Measurements from ENCODE around the gene HIF1AN.

Gene HIF1AN

DNA sequence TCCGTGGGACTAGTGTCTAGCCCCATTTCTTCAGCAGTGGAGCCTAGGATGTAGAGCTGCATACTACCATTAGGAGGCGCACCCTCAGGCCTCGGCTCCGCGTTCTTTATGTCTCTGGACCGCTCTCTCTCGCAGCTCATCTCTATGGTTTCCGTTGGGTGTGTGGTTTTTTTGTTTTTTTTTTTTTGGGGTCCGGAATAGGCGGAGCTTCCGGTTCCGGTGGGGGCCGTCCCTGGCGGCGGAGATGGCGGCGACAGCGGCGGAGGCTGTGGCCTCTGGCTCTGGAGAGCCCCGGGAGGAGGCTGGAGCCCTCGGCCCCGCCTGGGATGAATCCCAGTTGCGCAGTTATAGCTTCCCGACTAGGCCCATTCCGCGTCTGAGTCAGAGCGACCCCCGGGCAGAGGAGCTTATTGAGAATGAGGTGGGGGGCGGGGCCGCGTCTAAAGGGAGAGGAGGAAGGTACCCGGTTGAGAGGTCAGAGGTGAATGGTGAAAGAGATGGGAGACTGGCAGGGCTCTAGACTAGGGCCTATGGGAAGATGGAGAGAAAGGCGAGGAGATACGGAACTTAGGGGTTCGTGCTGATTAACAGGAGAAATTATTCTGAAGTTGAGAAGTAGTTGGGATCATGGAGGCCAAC is at the start of gene HIF1AN:
Gene HIF1AN (plus strand): TSS at position 229 of the 639 bp plus-strand sequence. CDS start 16 bp downstream, at position 245.
- DNase-seq, result peak; percentile 75 to 91

DNA sequence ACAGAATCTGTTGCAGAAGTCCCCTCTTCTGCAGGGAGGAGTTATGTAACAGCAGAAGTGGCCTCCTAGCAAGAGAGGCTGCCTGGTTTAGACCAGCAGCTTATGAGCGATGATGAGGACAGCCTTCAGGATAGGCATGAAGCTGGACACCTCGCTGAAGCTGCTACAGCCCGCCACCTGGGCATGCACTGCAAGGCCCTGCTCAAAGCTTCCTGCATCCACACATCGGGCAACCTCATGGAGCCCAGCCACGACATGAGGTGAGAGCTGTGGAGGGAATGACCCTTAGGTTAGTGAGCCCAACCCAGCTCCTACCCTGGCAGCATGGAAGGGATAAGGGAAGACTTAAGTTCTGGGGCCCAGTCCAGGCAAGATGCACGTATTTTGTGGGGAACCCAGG is 48.2 kb upstream of the HIF1AN start:
- DNase-seq, result no peak

DNA sequence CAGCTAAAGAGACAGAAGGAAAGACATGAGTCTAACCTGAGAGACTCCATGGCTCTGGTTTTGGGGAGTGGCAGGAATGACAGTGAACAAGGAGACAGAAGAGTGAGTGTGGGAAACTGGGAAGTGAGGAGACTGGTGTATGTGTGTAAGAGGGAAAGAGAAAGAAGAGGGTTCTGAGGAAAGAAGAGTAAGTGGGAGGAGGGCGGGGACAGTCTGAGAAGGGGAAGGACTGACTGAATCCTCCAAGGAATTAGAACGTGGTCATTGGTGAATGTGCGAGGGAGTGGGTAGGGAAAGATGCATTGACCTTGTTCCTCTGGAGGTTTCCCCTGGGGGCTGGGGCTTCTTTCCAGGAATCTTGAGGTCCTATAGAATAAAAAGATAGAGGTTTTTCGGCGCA is 46.3 kb upstream of the HIF1AN start:
- no peak for DNase-seq

GRCh38 chr10:100490531-100490930 is 45.2 kb upstream of the HIF1AN start:
- DNase-seq, result no peak

GRCh38 chr10:100496567-100496966 is 39.2 kb upstream of the HIF1AN start:
- no peak for DNase-seq

GRCh38 chr10:100498059-100498458 is 37.7 kb upstream of the HIF1AN start:
- DNase-seq, result no peak

DNA sequence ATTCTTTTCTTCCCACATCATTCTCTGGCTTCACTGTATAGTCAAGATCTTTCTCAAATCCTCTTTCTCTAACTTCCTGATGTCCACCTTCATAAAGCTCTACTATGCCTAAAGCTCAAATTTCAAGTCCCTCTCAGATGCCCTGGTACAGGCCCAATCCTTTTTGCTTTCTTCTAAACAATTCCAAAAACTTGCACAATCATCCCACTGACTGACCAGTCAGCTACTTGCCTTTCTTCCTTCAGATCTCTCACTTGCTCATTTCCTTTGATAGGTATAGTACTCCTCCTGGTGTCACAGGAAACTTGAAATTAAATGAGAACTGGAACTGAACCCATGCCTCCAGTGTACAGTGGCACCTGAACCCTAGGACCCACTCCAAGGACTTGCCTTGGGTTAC is 34.3 kb upstream of the HIF1AN start:
- DNase-seq, result no peak

DNA sequence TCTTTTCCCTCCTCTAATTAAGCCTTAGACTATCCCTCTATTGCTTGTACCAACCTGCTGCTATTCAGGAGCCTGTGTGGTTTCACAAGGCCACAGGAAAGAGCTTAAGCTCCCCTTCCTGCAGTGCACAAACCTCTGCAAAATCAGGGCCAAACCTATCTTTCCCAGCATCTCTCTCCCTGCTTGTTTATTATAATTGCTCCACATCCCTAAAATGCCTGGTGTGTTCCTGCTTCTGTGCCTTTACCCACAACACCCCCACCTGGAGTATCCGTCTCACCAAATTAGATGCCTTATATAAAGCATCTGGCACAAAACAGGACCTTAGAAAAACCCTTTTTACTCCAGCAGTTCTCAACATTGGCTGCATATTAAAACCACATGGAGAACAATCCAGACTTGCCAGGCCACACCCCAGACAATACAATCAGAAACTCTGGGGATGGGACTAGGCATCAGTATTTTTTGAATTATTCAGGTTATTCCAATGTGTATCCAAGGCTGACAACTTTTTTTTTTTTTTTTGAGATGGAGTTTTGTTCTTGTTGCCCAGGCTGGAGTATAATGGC is 32.7 kb upstream of the HIF1AN start:
- DNase-seq, result no peak

DNA sequence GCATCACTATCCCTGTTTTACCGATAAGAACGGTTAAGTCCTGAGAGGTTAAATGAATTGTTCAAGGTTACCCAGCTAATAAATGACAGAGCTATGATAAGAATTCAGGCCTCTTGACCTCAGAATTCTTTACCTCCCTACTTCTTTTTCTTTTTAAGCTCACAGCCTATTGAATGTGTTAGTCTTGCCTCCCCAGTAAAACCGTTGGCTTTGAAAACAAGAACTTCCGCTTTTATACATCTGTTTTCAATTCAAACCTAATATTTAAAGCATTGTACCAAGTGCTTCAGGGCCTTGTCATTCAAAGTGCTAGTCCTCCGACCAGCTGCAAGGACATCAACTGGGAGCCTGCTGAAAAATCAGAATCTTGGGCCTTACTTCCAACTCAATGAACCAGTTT is 31.6 kb upstream of the HIF1AN start:
- DNase-seq, result no peak

- DNase-seq, result no peak
Measured at GRCh38 chr10:100505164-100505563, 30.6 kb upstream of the HIF1AN start.

DNA sequence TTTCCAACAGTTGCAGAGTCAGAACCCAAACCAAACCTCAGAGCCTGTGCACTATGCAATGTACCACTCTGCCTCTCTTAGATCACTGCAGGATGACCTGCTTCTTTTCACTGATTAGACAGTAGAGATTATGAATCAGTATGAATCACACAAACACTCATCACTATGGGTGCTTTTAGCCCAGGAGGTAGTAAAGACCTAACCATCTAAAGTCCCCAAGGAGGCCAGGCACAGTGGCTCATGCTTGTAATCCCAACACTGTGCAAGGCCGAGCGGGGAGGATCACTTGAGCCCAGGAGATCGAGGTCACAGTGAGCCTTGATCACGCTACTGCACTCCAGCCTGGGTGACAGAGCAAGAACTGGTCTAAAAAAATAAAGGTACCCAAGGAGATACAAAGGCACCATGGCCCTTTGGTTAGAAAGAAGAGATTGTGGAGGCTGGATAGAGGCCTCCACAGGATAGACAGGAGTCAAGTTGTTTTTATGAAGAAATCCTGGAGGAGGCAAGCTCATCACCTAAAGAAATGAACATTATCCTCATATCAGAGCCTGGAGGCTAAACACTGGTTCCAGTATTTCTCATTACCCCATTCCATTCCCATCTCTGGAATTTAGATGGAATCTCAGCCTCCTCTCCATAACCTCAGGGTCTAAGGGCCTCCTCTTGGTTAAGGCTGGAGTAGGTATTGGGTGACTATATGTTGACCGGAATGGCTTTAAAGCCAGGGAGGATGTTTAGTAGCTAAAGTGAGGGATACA is 29.0 kb upstream of the HIF1AN start:
- no peak for DNase-seq

DNA sequence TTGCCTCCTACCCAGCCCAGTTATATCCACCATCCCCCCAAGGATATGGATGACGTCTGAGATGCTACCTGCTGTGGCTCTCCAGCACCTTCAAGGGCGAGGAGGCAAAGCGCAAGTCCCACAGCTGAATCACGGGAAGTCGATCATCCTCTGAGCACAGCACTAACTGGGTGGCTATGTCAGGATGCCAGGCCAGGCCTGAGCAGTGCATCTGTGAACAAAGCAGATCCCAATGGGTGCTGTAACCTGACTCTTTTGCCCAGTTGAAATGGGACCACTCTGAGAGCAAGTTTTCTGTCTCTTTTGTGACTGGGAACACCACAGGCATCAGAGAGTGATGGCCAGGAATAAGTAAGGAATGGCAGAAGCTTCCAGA is 28.4 kb upstream of the HIF1AN start:
- DNase-seq, result no peak

- no peak for DNase-seq
Measured at GRCh38 chr10:100508266-100508665, 27.5 kb upstream of the HIF1AN start.

- peak in 1 of 2 experiments; percentile 40 for DNase-seq
Measured at GRCh38 chr10:100508691-100509150, 27.0 kb upstream of the HIF1AN start.

- DNase-seq, result no peak
Measured at GRCh38 chr10:100509241-100509840, 26.4 kb upstream of the HIF1AN start.

- DNase-seq, result no peak
Measured at GRCh38 chr10:100510533-100511308, 25.0 kb upstream of the HIF1AN start.

DNA sequence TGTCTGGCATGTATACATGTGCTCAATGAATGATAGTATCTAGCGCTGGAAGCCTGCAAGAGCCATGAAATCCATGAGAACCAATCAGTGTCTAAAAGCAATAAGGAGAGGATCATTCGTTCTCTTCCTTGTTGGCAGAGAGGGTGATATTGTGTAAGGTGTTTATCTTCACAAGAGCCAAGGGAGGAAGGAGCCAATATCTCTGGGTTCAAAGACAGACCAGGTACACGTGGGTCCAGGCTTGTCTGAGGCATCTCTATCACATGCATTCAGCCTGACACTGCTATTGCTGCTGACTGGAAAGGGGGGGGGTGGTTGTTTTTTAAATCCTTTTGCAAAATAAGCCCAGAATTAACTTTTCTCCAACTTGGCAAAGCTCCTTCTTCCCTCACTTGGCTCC is 20.1 kb upstream of the HIF1AN start:
- DNase-seq, result no peak

DNA sequence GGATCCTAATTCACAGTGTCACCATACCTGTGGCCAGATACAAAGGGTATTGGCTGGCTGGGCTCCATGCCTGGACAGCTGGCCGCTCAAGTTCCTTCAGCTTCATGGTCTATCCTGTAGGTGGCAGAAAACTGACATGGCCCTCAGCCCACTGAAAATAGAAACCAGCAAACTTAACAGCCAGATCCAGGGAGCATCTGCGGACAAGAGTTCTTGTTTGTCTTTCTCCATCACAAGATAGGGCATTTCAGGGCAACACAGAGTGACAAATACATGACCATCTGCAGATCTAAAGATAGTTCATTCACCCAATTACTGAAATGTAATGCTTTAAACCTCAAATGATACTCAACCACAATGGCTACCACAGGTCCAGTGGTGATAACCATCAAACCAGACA is 18.9 kb upstream of the HIF1AN start:
- no peak for DNase-seq

DNA sequence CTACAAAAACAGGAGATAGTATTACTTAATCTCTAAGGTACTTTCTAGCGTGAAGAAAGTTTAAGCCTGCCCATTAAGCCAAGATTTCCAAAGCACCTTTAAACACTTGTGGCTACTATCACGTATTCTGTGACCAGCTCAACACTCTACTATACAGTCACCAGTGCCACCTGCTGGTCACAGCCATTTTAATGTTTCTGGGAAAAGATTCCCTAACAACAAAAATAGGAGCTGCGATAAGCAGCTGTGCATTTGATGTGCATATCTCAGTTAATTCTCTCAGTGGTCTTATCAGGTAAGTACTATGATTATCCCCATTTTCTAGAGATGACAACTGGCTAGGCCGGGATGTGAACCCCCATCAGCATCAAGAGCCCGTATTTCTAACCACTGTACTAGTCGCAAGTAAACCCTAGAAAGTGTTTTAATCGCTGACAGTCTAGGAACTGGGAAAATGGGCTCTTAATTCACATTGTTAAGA is 16.9 kb upstream of the HIF1AN start:
- peak in 1 of 2 experiments; percentile 53 for DNase-seq

DNA sequence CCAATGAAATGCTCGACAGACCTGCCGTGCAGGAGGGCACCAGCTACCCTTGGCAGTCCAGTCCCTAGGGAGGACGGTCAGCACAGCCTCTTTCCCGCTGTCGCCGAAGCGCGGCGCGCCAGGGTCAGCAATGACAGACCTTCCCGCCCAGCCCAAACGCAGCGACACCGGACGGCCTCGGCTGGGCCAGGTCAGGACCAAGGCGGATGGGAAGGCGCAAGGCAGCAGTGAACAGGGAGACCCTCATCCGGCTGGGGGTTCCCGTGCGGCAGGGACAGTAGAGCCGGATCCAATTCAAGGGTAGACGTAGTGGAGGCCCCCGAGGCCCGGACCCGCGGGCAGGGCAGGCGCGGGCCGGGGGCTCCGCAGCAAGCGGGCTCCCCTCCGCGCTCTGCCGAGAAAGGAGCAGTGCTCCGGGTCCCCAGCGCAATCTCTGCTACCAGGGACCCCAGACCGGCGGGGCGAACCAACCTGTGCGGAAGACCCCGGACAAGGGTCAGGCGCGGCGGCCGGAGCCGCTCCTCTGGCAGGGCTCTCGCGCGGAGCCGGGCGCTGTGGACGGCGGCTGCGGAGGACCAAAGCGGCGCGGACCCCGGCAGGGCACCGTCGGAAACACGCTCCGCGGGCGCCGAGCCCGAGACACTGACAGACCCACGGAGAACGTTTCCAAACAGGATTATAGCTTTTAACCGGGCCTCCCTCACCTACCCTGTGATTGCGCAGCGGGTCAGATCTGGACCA is 16.3 kb upstream of the HIF1AN start, which contains the start of gene SEC31B:
Gene SEC31B (minus strand): TSS at position 551 of the 741 bp plus-strand sequence. CDS start 2,909 bp downstream, outside the sequence.
- DNase-seq, result no peak

DNA sequence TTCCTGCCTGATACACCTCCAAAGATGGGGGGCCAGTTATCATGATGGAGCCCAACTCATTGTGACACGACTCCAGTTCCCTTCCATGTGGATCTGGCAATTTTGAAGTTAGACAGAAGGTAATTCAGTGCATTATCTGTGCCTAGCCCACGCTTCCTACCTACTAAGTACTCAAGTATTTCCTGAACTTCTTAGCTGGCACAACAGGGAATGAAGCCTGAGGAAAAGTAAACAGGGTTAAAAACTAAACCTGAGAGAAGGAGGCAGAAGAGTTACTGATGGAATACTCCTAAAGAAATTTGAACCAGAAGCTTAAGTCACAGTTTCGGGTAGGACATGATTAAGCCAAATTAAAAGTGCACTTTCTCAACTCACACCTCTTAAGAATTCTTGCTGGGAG is 14.9 kb upstream of the HIF1AN start:
- DNase-seq, result peak in 1 of 2 experiments; percentile 34
